WTC11 (cell line): ENCODE results near the gene PRKX. TPM values are rescaled to one million over a fixed set of nuclear protein-coding genes. Genes with fewer than 3 reads are reported as not detected.

Experiments used
- ATAC-seq: fragments of 200-7000 bp; cut with Tn5 transposase; 2 replicates; pipeline ENCODE4 v1.10.0; 2021; ENCODE audit warnings: mild to moderate bottlenecking, moderate library complexity
- CTCF ChIA-PET: fragments of 300-600 bp; sonication (Branson Sonifier 250); formaldehyde crosslinking; loops from one replicate; lab custom pipeline; 2021; ENCODE audit warnings: antibody characterized with exemption; lab: Charles Lee
- POLR2A ChIA-PET: fragments of 350-600 bp; sonication (Branson Sonifier 250); formaldehyde crosslinking; loops from one replicate; lab custom pipeline; 2021; ENCODE audit warnings: antibody characterized with exemption; lab: Charles Lee
- DNase-seq: peaks from one replicate; pipeline ENCODE4 v3.0.0; 2021; ENCODE audit warnings: low spot score
- H3K27ac Mint-ChIP-seq: 2 replicates; pipeline ENCODE4 v1.8.0; 2021; ENCODE audit warnings: mixed read lengths
- H3K27me3 Mint-ChIP-seq: 2 replicates; pipeline ENCODE4 v1.8.0; 2021; ENCODE audit warnings: low read depth, mild to moderate bottlenecking, moderate library complexity, mixed read lengths
- H3K36me3 Mint-ChIP-seq: 2 replicates; pipeline ENCODE4 v1.8.0; 2021; ENCODE audit warnings: mixed read lengths
- H3K4me1 Mint-ChIP-seq: 2 replicates; pipeline ENCODE4 v1.8.0; 2022; ENCODE audit warnings: mixed read lengths
- H3K4me3 Mint-ChIP-seq: 2 replicates; pipeline ENCODE4 v1.8.0; 2021; ENCODE audit warnings: mild to moderate bottlenecking, moderate library complexity, mixed read lengths
- H3K9me3 Mint-ChIP-seq: 2 replicates; pipeline ENCODE4 v1.8.0; 2021; ENCODE audit warnings: mixed read lengths
- ATF6 ChIP-seq: sonication (generic); formaldehyde crosslinking; IDR thresholded peaks from 2 replicates; pipeline ENCODE4 v1.8.1; 2023; ENCODE audit warnings: mild to moderate bottlenecking, missing genetic modification reagents
- ESRRA ChIP-seq: sonication (generic); formaldehyde crosslinking; IDR thresholded peaks from 2 replicates; pipeline ENCODE4 v1.8.1; 2022; ENCODE audit warnings: mild to moderate bottlenecking, missing genetic modification reagents, borderline replicate concordance
- FOXP4 ChIP-seq: sonication (generic); formaldehyde crosslinking; IDR thresholded peaks from 2 replicates; pipeline ENCODE4 v1.8.0; 2022; ENCODE audit warnings: mild to moderate bottlenecking, missing genetic modification reagents
- GABPB1 ChIP-seq: sonication (generic); formaldehyde crosslinking; IDR thresholded peaks from 2 replicates; pipeline ENCODE4 v1.8.1; 2023; ENCODE audit warnings: mild to moderate bottlenecking, missing genetic modification reagents
- NFATC4 ChIP-seq: fragments of 250-450 bp; sonication (Bioruptor Pico); IDR thresholded peaks from 2 replicates; pipeline ENCODE4 v1.9.0; 2021; ENCODE audit warnings: mild to moderate bottlenecking
- OVOL2 ChIP-seq: fragments of 250-450 bp; sonication (Bioruptor Pico); IDR thresholded peaks from 2 replicates; pipeline ENCODE4 v1.9.0; 2021; ENCODE audit warnings: mild to moderate bottlenecking, borderline replicate concordance
- RELA ChIP-seq: sonication (generic); formaldehyde crosslinking; IDR thresholded peaks from 2 replicates; pipeline ENCODE4 v1.8.1; 2022; ENCODE audit warnings: missing genetic modification reagents, mild to moderate bottlenecking, borderline replicate concordance
- RORB ChIP-seq: fragments of 250-450 bp; sonication (Bioruptor Pico); IDR thresholded peaks from 2 replicates; pipeline ENCODE4 v1.9.0; 2021; ENCODE audit warnings: mild to moderate bottlenecking
- SP1 ChIP-seq: sonication (generic); formaldehyde crosslinking; conservative IDR thresholded peaks from 2 replicates; pipeline ENCODE4 v1.8.1; 2022; ENCODE audit warnings: missing genetic modification reagents
- STAT6 ChIP-seq: sonication (generic); formaldehyde crosslinking; conservative IDR thresholded peaks from 2 replicates; pipeline ENCODE4 v1.8.1; 2023; ENCODE audit warnings: mild to moderate bottlenecking, low read depth, missing genetic modification reagents, moderate library complexity
- TEAD1 ChIP-seq: sonication (generic); formaldehyde crosslinking; IDR thresholded peaks from 2 replicates; pipeline ENCODE4 v1.8.0; 2022; ENCODE audit warnings: mild to moderate bottlenecking, missing genetic modification reagents
- USF1 ChIP-seq: sonication (generic); formaldehyde crosslinking; IDR thresholded peaks from 2 replicates; pipeline ENCODE4 v1.8.0; 2022; ENCODE audit warnings: mild to moderate bottlenecking, missing genetic modification reagents
- ZNF263 ChIP-seq: sonication (generic); formaldehyde crosslinking; IDR thresholded peaks from 2 replicates; pipeline ENCODE4 v1.8.1; 2022; ENCODE audit warnings: low read depth, mild to moderate bottlenecking, moderate library complexity, missing genetic modification reagents
- ZNF532 ChIP-seq: fragments of 250-450 bp; sonication (Bioruptor Pico); IDR thresholded peaks from 2 replicates; pipeline ENCODE4 v1.9.0; 2021; ENCODE audit warnings: mild to moderate bottlenecking, borderline replicate concordance
- total RNA-seq: library from RNA; stranded (reverse); gene quantifications from 3 replicates; pipeline ENCODE4 v1.2.3, GENCODE V29; 2021

PRKX gene
- total RNA-seq, 1 experiment from 2014 or later, result 66.6 TPM

GRCh38 chrX:3655181-3655580 is 58.3 kb downstream of the PRKX start (continued):
- no peak for TF ChIP-seq ZNF532
- TF ChIP-seq FOXP4 (CRISPR knock-in tag), result no peak
- no peak for TF ChIP-seq STAT6 (CRISPR knock-in tag)
- TF ChIP-seq, all 79 proteins: peak for 0

GRCh38 chrX:3653111-3653510 is 60.3 kb downstream of the PRKX start:
- H3K4me1 Mint-ChIP-seq, result no peaks in the 10 kb centered on the region
- CTCF ChIA-PET, result no interaction called here

GRCh38 chrX:3651277-3651676 is 62.2 kb downstream of the PRKX start:
- Mint-ChIP-seq H3K36me3 (peaks cover 14% of the 10 kb centered on the region), H3K27me3 (no peaks in the 10 kb centered on the region), H3K4me1 (no peaks in the 10 kb centered on the region), H3K27ac (no peak overlapping the region), H3K4me3 (no peak overlapping the region), H3K9me3 (no peaks in the 10 kb centered on the region)
- no peak for ATAC-seq
- CTCF ChIA-PET, result interaction anchor here (1.0 to 1.2 kb wide), 2 partner anchors 137 to 160 kb away, joined by 7 read pairs; no protein-coding TSS in a partner anchor
- no peak for DNase-seq
- POLR2A ChIA-PET, result no interaction called here
- TF ChIP-seq GABPB1 (no peak), TEAD1 (CRISPR knock-in tag) (no peak), ATF6 (CRISPR knock-in tag) (no peak), ZNF263 (CRISPR knock-in tag) (no peak), ESRRA (CRISPR knock-in tag) (no peak), SP1 (CRISPR knock-in tag) (no peak), OVOL2 (CRISPR knock-in tag) (no peak)

More at GRCh38 chrX:3653111-3653510, 60.3 kb downstream of the PRKX start:
- no peaks in the 10 kb centered on the region for H3K9me3 Mint-ChIP-seq
- no peak overlapping the region for H3K27ac Mint-ChIP-seq
- H3K4me3 Mint-ChIP-seq, result no peak overlapping the region
- POLR2A ChIA-PET, result no interaction called here
- peaks cover 11% of the 10 kb centered on the region for H3K36me3 Mint-ChIP-seq
- TF ChIP-seq RELA (CRISPR knock-in tag) (no peak), NFATC4 (no peak), USF1 (CRISPR knock-in tag) (no peak), RORB (CRISPR knock-in tag) (no peak)
- ATAC-seq (no peak), DNase-seq (no peak)
- no peaks in the 10 kb centered on the region for H3K27me3 Mint-ChIP-seq
